OCI-LY1 (cell line): Measurements from ENCODE around the gene NLRP9.
A peak's percentile ranks its signal among the peaks of the same experiment; 100 is the strongest.

Experiments used
- H2AFZ ChIP-seq: fragments of 200-600 bp; sonication (generic), shearing (Covaris generic); 2 replicates; pipeline ENCODE4 v1.6.0; 2014; ENCODE audit warnings: antibody characterized with exemption, mild to moderate bottlenecking, low read length
- H3F3A ChIP-seq: fragments of 200-600 bp; sonication (generic), shearing (Covaris generic); 2 replicates; pipeline ENCODE4 v1.6.0; 2014; ENCODE audit warnings: mild to moderate bottlenecking, antibody characterized with exemption, low read length, moderate library complexity; ENCODE audit not compliant: insufficient read depth
- H3K27ac ChIP-seq: fragments of 200-600 bp; sonication (generic); 2 replicates; pipeline ENCODE4 v1.5.1; 2014; ENCODE audit warnings: low read length, mixed run types, mild to moderate bottlenecking, low read depth; ENCODE audit not compliant: poor library complexity, severe bottlenecking
- H3K27me3 ChIP-seq: fragments of 200-600 bp; sonication (generic); 2 replicates; pipeline ENCODE4 v1.6.0; 2014; ENCODE audit warnings: antibody characterized with exemption, mild to moderate bottlenecking, low read length, moderate library complexity; ENCODE audit not compliant: insufficient read depth
- H3K36me3 ChIP-seq: fragments of 200-600 bp; sonication (generic); 2 replicates; pipeline ENCODE4 v1.6.1; 2014; ENCODE audit warnings: mild to moderate bottlenecking, antibody characterized with exemption, low read length, moderate library complexity, mixed read lengths; ENCODE audit not compliant: insufficient read depth
- H3K4me1 ChIP-seq: fragments of 200-600 bp; sonication (generic); 2 replicates; pipeline ENCODE4 v1.5.1; 2014; ENCODE audit warnings: mild to moderate bottlenecking, low read length, moderate library complexity; ENCODE audit not compliant: insufficient read depth, severe bottlenecking
- H3K4me2 ChIP-seq: fragments of 200-600 bp; sonication (generic), shearing (Covaris generic); 2 replicates; pipeline ENCODE4 v1.6.1; 2014; ENCODE audit warnings: low read length
- H3K4me3 ChIP-seq: fragments of 200-600 bp; sonication (generic); 2 replicates; pipeline ENCODE4 v1.5.1; 2014; ENCODE audit warnings: low read length, low read depth, mild to moderate bottlenecking, mixed read lengths; ENCODE audit not compliant: poor library complexity, severe bottlenecking
- H3K79me2 ChIP-seq: fragments of 200-600 bp; shearing (Covaris generic); 2 replicates; pipeline ENCODE4 v1.6.1; 2016; ENCODE audit warnings: mixed run types, low read length, mixed read lengths; ENCODE audit not compliant: insufficient read depth
- H3K9ac ChIP-seq: fragments of 200-600 bp; sonication (generic), shearing (Covaris generic); 2 replicates; pipeline ENCODE4 v1.6.1; 2014; ENCODE audit warnings: mild to moderate bottlenecking, low read length, mixed read lengths
- H3K9me2 ChIP-seq: fragments of 200-600 bp; sonication (generic), shearing (Covaris generic); 2 replicates; pipeline ENCODE4 v1.6.1; 2014; ENCODE audit warnings: low read depth, mild to moderate bottlenecking, low read length, mixed read lengths
- H3K9me3 ChIP-seq: fragments of 200-600 bp; shearing (Covaris generic); 2 replicates; pipeline ENCODE4 v1.6.1; 2014; ENCODE audit warnings: low read length, mixed read lengths
- H4K20me1 ChIP-seq: fragments of 200-600 bp; sonication (generic), shearing (Covaris generic); 2 replicates; pipeline ENCODE4 v1.6.0; 2016; ENCODE audit warnings: mild to moderate bottlenecking, low read length; ENCODE audit not compliant: insufficient read depth
- EZH2 ChIP-seq: fragments of 200-600 bp; sonication (generic), shearing (Covaris generic); IDR thresholded peaks from 2 replicates; pipeline ENCODE4 v1.8.0; 2017; ENCODE audit warnings: borderline replicate concordance, mixed run types, mild to moderate bottlenecking, antibody characterized with exemption, low read length, moderate library complexity, mixed read lengths
- TF ChIP-seq, protein P1 (sequence below): fragments of 200-600 bp; sonication (generic), shearing (Covaris generic); IDR thresholded peaks from 2 replicates; pipeline ENCODE4 v1.5.1; 2017; ENCODE audit warnings: mild to moderate bottlenecking, antibody characterized with exemption, low read length, moderate library complexity, mixed read lengths

NLRP9 gene

DNA sequence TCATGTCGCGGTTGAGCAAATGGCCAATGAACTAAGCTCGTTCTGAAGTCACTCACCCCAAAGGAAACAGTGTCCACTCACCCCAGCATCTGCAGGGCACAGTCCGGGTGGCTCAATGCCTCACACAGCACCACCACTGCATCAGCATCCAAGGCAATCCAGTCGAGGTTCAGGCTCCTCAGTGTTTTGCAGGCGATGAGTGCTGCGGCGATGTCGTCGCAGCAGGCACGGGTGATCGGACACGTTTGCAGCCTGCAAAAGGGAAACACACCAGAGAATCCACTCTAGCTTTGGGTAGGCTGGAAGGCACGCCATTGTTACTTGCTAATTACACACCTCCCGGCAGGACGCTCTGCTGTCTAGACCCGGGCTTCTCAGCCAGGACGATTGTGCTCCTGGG is 26.5 kb downstream of the NLRP9 start:
- H3K9me3 ChIP-seq = no peaks in the 10 kb centered on the region
- TF ChIP-seq, protein P1, sequence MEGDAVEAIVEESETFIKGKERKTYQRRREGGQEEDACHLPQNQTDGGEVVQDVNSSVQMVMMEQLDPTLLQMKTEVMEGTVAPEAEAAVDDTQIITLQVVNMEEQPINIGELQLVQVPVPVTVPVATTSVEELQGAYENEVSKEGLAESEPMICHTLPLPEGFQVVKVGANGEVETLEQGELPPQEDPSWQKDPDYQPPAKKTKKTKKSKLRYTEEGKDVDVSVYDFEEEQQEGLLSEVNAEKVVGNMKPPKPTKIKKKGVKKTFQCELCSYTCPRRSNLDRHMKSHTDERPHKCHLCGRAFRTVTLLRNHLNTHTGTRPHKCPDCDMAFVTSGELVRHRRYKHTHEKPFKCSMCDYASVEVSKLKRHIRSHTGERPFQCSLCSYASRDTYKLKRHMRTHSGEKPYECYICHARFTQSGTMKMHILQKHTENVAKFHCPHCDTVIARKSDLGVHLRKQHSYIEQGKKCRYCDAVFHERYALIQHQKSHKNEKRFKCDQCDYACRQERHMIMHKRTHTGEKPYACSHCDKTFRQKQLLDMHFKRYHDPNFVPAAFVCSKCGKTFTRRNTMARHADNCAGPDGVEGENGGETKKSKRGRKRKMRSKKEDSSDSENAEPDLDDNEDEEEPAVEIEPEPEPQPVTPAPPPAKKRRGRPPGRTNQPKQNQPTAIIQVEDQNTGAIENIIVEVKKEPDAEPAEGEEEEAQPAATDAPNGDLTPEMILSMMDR = no peak
- no peak for TF ChIP-seq EZH2

DNA sequence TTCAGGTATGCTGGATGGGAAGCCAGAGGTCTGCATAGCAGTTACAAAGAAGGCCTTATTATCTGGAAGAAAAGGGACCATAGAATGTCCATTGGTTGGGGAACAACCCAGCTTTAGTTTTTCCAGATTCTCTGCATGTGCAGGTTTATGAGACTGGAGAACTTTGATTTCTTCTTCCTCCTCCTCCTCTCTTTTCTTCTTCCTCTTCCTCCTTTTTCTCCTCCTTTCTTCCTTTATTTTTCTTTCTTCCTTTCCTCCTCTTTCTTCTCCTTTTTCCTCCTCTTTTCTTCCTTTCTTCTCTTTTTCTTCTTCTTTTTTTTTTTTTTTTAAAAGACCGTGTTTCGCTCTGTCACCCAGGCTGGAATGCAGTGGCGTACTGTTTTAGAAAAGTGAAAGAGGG is 32.2 kb downstream of the NLRP9 start:
- Histone ChIP-seq H3F3A (no peaks in the 10 kb centered on the region), H3K9me3 (no peaks in the 10 kb centered on the region), H3K9me2 (no peaks in the 10 kb centered on the region), H3K27me3 (no peaks in the 10 kb centered on the region), H2AFZ (no peak overlapping the region), H3K27ac (no peak overlapping the region), H4K20me1 (no peaks in the 10 kb centered on the region), H3K4me2 (no peak overlapping the region), H3K4me1 (no peaks in the 10 kb centered on the region), H3K4me3 (no peak overlapping the region), H3K36me3 (peaks cover 19% of the 10 kb centered on the region), H3K79me2 (no peaks in the 10 kb centered on the region), H3K9ac (no peak overlapping the region)
- TF ChIP-seq, protein P1 = no peak
- no peak for TF ChIP-seq EZH2

More for the DNA sequence above, 26.5 kb downstream of the NLRP9 start:
- H3K79me2 ChIP-seq = no peaks in the 10 kb centered on the region
- H3F3A ChIP-seq = no peaks in the 10 kb centered on the region
- H3K27ac ChIP-seq = no peak overlapping the region
- H3K4me2 ChIP-seq = no peak overlapping the region
- no peak overlapping the region for H3K9ac ChIP-seq
- no peaks in the 10 kb centered on the region for H4K20me1 ChIP-seq
- H3K36me3 ChIP-seq = no peaks in the 10 kb centered on the region
- no peaks in the 10 kb centered on the region; the same call in 1 of the 2 replicates for H3K27me3 ChIP-seq
- no peaks in the 10 kb centered on the region for H3K4me1 ChIP-seq
- no peak overlapping the region for H2AFZ ChIP-seq
- no peaks in the 10 kb centered on the region for H3K9me2 ChIP-seq
- H3K4me3 ChIP-seq = no peak overlapping the region

DNA sequence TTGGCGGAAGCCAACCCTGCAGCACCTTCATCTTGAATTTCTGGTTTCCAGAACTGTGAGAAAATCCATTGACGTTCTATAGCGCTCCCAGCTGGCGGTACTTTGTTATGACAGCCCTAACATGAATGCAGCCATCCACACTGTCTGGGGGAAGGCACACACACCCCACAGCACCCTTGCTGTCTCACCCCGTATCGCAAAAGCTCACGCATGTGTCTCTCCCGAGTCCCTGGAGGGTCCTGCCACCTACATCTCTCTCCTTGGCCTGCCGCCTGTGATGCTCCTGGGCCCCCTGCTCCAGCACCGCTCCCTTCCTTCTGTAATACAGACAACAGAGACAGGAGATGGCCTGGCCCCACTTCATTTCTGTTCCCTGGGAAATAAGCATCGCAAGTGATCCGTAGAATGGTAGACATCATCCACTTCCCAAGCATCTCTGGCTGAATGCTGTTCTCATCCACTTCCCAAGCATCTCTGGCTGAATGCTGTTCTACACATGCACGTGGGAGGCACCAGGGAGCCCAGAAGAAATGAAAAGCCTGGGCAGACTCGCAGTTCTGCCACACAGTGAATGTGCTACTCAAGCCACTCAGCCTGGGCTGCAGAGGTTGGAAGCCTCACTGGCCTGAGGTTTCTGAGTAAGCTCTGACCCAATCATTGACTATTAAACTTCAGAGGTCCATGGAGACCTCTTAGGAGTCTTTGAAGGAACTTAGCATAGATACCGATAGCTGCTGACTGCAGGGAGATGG is 33.5 kb downstream of the NLRP9 start:
- H2AFZ ChIP-seq = no peak overlapping the region
- H3K4me3 ChIP-seq = no peak overlapping the region
- H3K79me2 ChIP-seq = no peaks in the 10 kb centered on the region
- peaks cover 27% of the 10 kb centered on the region for H3K36me3 ChIP-seq
- H3F3A ChIP-seq = no peaks in the 10 kb centered on the region
- H3K4me1 ChIP-seq = no peaks in the 10 kb centered on the region
- TF ChIP-seq, protein P1 = peak; percentile 45
- TF ChIP-seq EZH2 = no peak
- H4K20me1 ChIP-seq = no peaks in the 10 kb centered on the region
- H3K9ac ChIP-seq = no peak overlapping the region
- H3K9me2 ChIP-seq = no peaks in the 10 kb centered on the region
- H3K27ac ChIP-seq = no peak overlapping the region
- no peaks in the 10 kb centered on the region for H3K27me3 ChIP-seq
- no peaks in the 10 kb centered on the region for H3K9me3 ChIP-seq
- H3K4me2 ChIP-seq = no peak overlapping the region
